ENCODE results near the gene MRPS18A. TPM values are rescaled to one million over a fixed set of nuclear protein-coding genes. Genes with fewer than 3 reads are reported as not detected.

MRPS18A gene
- total RNA-seq, 3 donors from 2014 or later: 36.9 to 65.7 (median 61.9) TPM

- Histone ChIP-seq H3K36me3 (ENCODE audit: low read depth) (no peaks in the 10 kb centered on the region), H3K4me1 (ENCODE audit: low read depth) (no peaks in the 10 kb centered on the region), H3K9me3 (no peaks in the 10 kb centered on the region), H3K4me3 (no peak overlapping the region)
- ATAC-seq (no peak), DNase-seq (no peak)
- intact Hi-C loops (cut with DNase I, micrococcal nuclease): no loop called here
- TF ChIP-seq, protein P1, sequence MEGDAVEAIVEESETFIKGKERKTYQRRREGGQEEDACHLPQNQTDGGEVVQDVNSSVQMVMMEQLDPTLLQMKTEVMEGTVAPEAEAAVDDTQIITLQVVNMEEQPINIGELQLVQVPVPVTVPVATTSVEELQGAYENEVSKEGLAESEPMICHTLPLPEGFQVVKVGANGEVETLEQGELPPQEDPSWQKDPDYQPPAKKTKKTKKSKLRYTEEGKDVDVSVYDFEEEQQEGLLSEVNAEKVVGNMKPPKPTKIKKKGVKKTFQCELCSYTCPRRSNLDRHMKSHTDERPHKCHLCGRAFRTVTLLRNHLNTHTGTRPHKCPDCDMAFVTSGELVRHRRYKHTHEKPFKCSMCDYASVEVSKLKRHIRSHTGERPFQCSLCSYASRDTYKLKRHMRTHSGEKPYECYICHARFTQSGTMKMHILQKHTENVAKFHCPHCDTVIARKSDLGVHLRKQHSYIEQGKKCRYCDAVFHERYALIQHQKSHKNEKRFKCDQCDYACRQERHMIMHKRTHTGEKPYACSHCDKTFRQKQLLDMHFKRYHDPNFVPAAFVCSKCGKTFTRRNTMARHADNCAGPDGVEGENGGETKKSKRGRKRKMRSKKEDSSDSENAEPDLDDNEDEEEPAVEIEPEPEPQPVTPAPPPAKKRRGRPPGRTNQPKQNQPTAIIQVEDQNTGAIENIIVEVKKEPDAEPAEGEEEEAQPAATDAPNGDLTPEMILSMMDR (IDR thresholded peaks at IDR 0.05): no peak
These were observed 28.5 kb upstream of the MRPS18A start for GRCh38 chr6:43716099-43716498.

DNA sequence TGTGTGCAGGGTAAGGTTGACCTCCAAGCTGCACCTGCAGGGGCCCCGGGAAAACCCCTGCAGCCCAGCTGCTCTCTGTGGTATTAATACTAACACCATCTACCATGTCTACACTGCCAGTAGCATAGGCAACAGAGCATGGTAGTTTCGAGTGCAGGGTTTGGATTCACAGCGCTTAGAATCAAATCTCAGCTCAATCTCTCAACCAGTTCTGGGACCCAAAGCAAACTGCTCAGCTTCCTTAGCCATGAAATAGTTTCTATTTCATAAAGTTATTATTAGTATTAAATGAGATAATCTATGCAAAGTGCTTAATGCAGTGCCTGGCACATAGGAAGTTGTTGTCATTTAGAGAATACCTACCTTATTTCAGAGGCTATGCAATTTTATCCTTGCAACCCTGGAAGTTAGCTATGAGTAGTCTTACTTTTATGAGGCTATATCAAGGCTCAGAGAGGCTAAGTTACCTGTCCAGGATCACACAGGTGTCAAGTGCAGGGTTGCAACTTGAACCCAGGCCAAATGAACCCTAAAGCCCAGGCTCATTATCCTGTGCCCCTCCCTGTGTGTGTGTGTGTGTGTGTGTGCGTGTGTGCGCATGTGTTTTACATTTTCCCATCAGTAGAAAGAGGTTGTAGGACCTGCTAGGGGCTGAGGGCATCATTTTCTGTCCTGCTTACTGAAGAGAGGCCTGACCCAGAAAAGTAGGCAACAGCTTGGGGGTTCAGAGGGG is 27.6 kb upstream of the MRPS18A start:
- Histone ChIP-seq H3K36me3 (ENCODE audit: low read depth) (no peaks in the 10 kb centered on the region), H3K4me3 (no peak overlapping the region), H3K4me1 (ENCODE audit: low read depth) (no peaks in the 10 kb centered on the region), H3K9me3 (no peaks in the 10 kb centered on the region)
- TF ChIP-seq, protein P1 (IDR thresholded peaks at IDR 0.05): no peak
- intact Hi-C loops (cut with DNase I, micrococcal nuclease): no loop called here
- peak; percentile 54 for ATAC-seq
- DNase-seq: no peak

GRCh38 chr6:43714311-43715055 is 26.9 kb upstream of the MRPS18A start:
- Histone ChIP-seq H3K4me3 (no peak overlapping the region), H3K9me3 (no peaks in the 10 kb centered on the region), H3K36me3 (ENCODE audit: low read depth) (no peaks in the 10 kb centered on the region), H3K4me1 (ENCODE audit: low read depth) (peaks cover under 1% of the 10 kb centered on the region)
- ATAC-seq (peak; percentile 12), DNase-seq (no peak)
- TF ChIP-seq, protein P1 (IDR thresholded peaks at IDR 0.05): no peak
- intact Hi-C loops (cut with DNase I, micrococcal nuclease): no loop called here

DNA sequence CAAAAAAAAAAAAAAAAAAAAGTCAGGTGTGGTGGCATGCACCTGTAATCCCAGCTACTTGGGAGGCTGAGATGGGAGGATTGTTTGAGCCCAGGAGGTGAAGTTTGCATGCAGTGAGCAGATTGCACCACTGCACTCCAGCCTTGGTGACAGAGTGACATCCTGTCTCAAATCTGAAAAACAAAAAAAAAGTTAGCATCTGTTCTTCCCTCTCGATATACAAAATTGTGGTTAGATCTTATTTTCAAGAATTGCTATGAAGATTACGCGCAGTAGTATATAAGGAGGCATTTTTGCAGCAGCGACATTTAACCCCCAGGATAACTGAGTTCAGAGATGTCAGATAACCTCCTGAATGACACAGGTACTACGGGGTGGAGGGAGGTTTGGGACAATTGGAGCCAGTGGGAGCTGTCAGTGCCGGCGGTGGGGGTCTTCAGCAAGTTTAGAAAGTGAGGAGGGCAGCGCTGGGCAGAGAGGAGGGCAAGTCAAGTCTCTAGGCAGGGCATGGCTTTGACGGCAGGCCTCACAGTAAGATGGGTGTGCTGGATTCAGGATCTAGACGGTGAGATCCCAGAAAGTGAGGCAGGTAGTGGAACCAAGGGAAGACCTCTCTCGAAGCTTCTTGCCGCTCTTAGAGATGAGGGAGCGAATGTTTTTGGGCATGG is 26.2 kb upstream of the MRPS18A start:
- no peak for DNase-seq
- ATAC-seq: no peak
- intact Hi-C loops (cut with DNase I, micrococcal nuclease): no loop called here
- Histone ChIP-seq H3K9me3 (no peaks in the 10 kb centered on the region), H3K4me1 (ENCODE audit: low read depth) (peaks cover 5% of the 10 kb centered on the region), H3K36me3 (ENCODE audit: low read depth) (no peaks in the 10 kb centered on the region), H3K4me3 (no peak overlapping the region)
- TF ChIP-seq, protein P1 (IDR thresholded peaks at IDR 0.05): no peak

GRCh38 chr6:43712579-43712978 is 25.0 kb upstream of the MRPS18A start:
- H3K4me3 ChIP-seq: no peak overlapping the region
- TF ChIP-seq, protein P1 (IDR thresholded peaks at IDR 0.05): no peak
- DNase-seq: no peak
- ATAC-seq: no peak
- intact Hi-C loops (cut with DNase I, micrococcal nuclease): no loop called here
- no peaks in the 10 kb centered on the region for H3K9me3 ChIP-seq
- no peaks in the 10 kb centered on the region for H3K36me3 ChIP-seq (ENCODE audit: low read depth)
- peaks cover 5% of the 10 kb centered on the region for H3K4me1 ChIP-seq (ENCODE audit: low read depth)

Data from mucosa of descending colon (tissue), 3 donors.